Measurements from ENCODE around the gene PTDSS2.

- TF ChIP-seq CTCF (IDR thresholded peaks at IDR 0.05) (peak in 2 of 3 experiments; percentile 100), POLR2AphosphoS5 (IDR thresholded peaks at IDR 0.05) (peak; percentile 73 to 76)
These were observed 68.6 kb downstream of the PTDSS2 start for GRCh38 chr11:518463-519202.
